Gastroesophageal sphincter (tissue), 3 donors: Measurements from ENCODE around the gene NPVF.

Experiments
- POLR2A ChIP-seq, 2 donors: fragments of 450-650 bp; IDR thresholded peaks; one replicate each; pipeline ENCODE4 v1.6.1; 2017; ENCODE audit warnings: antibody characterized with exemption in 2 of 2, mild to moderate bottlenecking in 2 of 2, moderate library complexity in 1 of 2
- POLR2AphosphoS5 ChIP-seq: sonication (generic); formaldehyde crosslinking; IDR thresholded peaks from one replicate; pipeline ENCODE4 v1.6.1; 2017; ENCODE audit warnings: antibody characterized with exemption
- TF ChIP-seq, protein P1 (sequence below), 4 experiments: fragments of 200-600 bp in 2 of 4; fragments of 450-650 bp in 2 of 4; sonication (generic) in 1 of 4; IDR thresholded peaks; one replicate each; pipeline ENCODE4 v1.5.1; 2017 to 2019; ENCODE audit warnings: antibody characterized with exemption in 4 of 4, mild to moderate bottlenecking in 2 of 4, moderate library complexity in 2 of 4

GRCh38 chr7:25246306-25246705 lies 18.0 kb upstream of the NPVF start:
- TF ChIP-seq, protein P1, sequence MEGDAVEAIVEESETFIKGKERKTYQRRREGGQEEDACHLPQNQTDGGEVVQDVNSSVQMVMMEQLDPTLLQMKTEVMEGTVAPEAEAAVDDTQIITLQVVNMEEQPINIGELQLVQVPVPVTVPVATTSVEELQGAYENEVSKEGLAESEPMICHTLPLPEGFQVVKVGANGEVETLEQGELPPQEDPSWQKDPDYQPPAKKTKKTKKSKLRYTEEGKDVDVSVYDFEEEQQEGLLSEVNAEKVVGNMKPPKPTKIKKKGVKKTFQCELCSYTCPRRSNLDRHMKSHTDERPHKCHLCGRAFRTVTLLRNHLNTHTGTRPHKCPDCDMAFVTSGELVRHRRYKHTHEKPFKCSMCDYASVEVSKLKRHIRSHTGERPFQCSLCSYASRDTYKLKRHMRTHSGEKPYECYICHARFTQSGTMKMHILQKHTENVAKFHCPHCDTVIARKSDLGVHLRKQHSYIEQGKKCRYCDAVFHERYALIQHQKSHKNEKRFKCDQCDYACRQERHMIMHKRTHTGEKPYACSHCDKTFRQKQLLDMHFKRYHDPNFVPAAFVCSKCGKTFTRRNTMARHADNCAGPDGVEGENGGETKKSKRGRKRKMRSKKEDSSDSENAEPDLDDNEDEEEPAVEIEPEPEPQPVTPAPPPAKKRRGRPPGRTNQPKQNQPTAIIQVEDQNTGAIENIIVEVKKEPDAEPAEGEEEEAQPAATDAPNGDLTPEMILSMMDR (IDR thresholded peaks at IDR 0.05) = no peak
- TF ChIP-seq POLR2A (IDR thresholded peaks at IDR 0.05) (no peak), POLR2AphosphoS5 (no peak)
